DMS 273 treated with DMSO at 0.1 percent for 48 hours (cell line): ENCODE results near the gene FAM217B.

Source experiments
- DNase-seq: peaks from one replicate; lab custom pipeline; 2025; lab: John Stamatoyannopoulos, UW

FAM217B gene

GRCh38 chr20:59940129-59940955 is at the start of gene FAM217B, which contains the start of gene PPP1R3D:
TSS of gene FAM217B (plus strand) at chr20:59940389. CDS start at chr20:59943944, 3,555 bp downstream.
TSS of gene PPP1R3D (minus strand) at chr20:59940305. CDS start at chr20:59939931, 374 bp downstream.
- peak; percentile 79 for DNase-seq

GRCh38 chr20:59891581-59891980 is 48.6 kb upstream of the FAM217B start:
- DNase-seq = no peak

- no peak for DNase-seq
Observed at GRCh38 chr20:59895908-59896307, 44.3 kb upstream of the FAM217B start.

GRCh38 chr20:59902470-59902869 is 37.7 kb upstream of the FAM217B start:
- no peak for DNase-seq

GRCh38 chr20:59903621-59904020 is 36.6 kb upstream of the FAM217B start:
- no peak for DNase-seq

- DNase-seq = no peak
Observed at GRCh38 chr20:59908855-59909254, 31.3 kb upstream of the FAM217B start.

- DNase-seq = no peak
Observed at GRCh38 chr20:59911041-59911440, 29.1 kb upstream of the FAM217B start.

- no peak for DNase-seq
Observed at GRCh38 chr20:59912609-59913008, 27.6 kb upstream of the FAM217B start.

- DNase-seq = no peak
Observed at GRCh38 chr20:59920944-59921343, 19.2 kb upstream of the FAM217B start.

- no peak for DNase-seq
Observed at GRCh38 chr20:59923514-59923913, 16.7 kb upstream of the FAM217B start.

- no peak for DNase-seq
Observed at GRCh38 chr20:59925359-59925758, 14.8 kb upstream of the FAM217B start.

- DNase-seq = no peak
Observed at GRCh38 chr20:59925899-59926298, 14.3 kb upstream of the FAM217B start.

- DNase-seq = no peak
Observed at GRCh38 chr20:59931511-59932312, 8.5 kb upstream of the FAM217B start.

- no peak for DNase-seq
Observed at GRCh38 chr20:59932616-59933295, 7.4 kb upstream of the FAM217B start.

- DNase-seq = no peak
Observed at GRCh38 chr20:59933296-59933848, 6.8 kb upstream of the FAM217B start, which contains the start of gene SYCP2. TSS of gene SYCP2 (minus strand) at chr20:59933637. CDS start at chr20:59922413, 11,224 bp downstream.

GRCh38 chr20:59933849-59934585 is 6.2 kb upstream of the FAM217B start:
- DNase-seq = no peak

GRCh38 chr20:59935457-59936185 is 4.6 kb upstream of the FAM217B start:
- DNase-seq = no peak

- DNase-seq = no peak
Observed at GRCh38 chr20:59936409-59936808, 3.8 kb upstream of the FAM217B start.

GRCh38 chr20:59937150-59937549 is 3.0 kb upstream of the FAM217B start:
- DNase-seq = no peak

GRCh38 chr20:59938221-59938620 is 2.0 kb upstream of the FAM217B start:
- DNase-seq = no peak

GRCh38 chr20:59938696-59939051 is 1.5 kb upstream of the FAM217B start:
- no peak for DNase-seq
